Calu3 (cell line): Measurements from ENCODE around the gene CCDC92. TPM values are rescaled to one million over a fixed set of nuclear protein-coding genes. Genes with fewer than 3 reads are reported as not detected.

Experiments used
- Bru-seq: library from RNA; stranded (reverse); fragments of 400-500 nt; gene quantifications from one replicate; lab custom pipeline; 2021; lab: Mats Ljungman, UMichigan
- BruChase-seq, 2 experiments: library from RNA; stranded (reverse); fragments of 400-500 nt; gene quantifications; one replicate each; lab custom pipeline; 2021; lab: Mats Ljungman, UMichigan
- BruUV-seq: library from RNA; stranded (reverse); fragments of 400-500 nt; replicated peaks from 2 replicates; lab custom pipeline; 2021; lab: Mats Ljungman, UMichigan
- CTCF ChIA-PET: fragments of 300-600 bp; sonication (Branson Sonifier 250); formaldehyde crosslinking; loops from one replicate; lab custom pipeline; 2022; ENCODE audit warnings: antibody characterized with exemption; lab: Charles Lee
- DNase-seq: peaks from one replicate; pipeline ENCODE4 v3.0.0; 2022
- H3K27ac Mint-ChIP-seq: one replicate; pipeline ENCODE4 v1.8.0; 2022; ENCODE audit warnings: mixed read lengths; ENCODE audit not compliant: unreplicated experiment
- H3K27me3 Mint-ChIP-seq: one replicate; pipeline ENCODE4 v1.8.0; 2022; ENCODE audit warnings: mixed read lengths; ENCODE audit not compliant: unreplicated experiment
- H3K36me3 Mint-ChIP-seq: one replicate; pipeline ENCODE4 v1.8.0; 2022; ENCODE audit warnings: mild to moderate bottlenecking, moderate library complexity, mixed read lengths; ENCODE audit not compliant: insufficient read depth, unreplicated experiment
- H3K4me1 Mint-ChIP-seq: one replicate; pipeline ENCODE4 v1.8.0; 2022; ENCODE audit warnings: mild to moderate bottlenecking, low read depth, mixed read lengths; ENCODE audit not compliant: unreplicated experiment
- H3K4me3 Mint-ChIP-seq: one replicate; pipeline ENCODE4 v1.8.0; 2022; ENCODE audit warnings: mild to moderate bottlenecking, low read depth, moderate library complexity, mixed read lengths; ENCODE audit not compliant: unreplicated experiment
- H3K9me3 Mint-ChIP-seq: one replicate; pipeline ENCODE4 v1.8.0; 2022; ENCODE audit warnings: low read depth, mixed read lengths; ENCODE audit not compliant: unreplicated experiment
- intact Hi-C: fragments of 100-400 bp; cut with micrococcal nuclease; formaldehyde crosslinking; loops from one replicate; pipeline ENCODE4 v1.10.0; 2022; ENCODE audit not compliant: unreplicated experiment
- long read RNA-seq: library from polyadenylated mRNA; stranded (forward); transcript quantifications from one replicate; pipeline ENCODE4 v2.0.0, GENCODE V29; 2022
- total RNA-seq: library from RNA; stranded (reverse); gene quantifications from 2 replicates; pipeline ENCODE4 v1.2.3, GENCODE V29; 2022
- TF ChIP-seq, protein P1 (sequence below): fragments of 200-600 bp; IDR thresholded peaks from one replicate; pipeline ENCODE4 v1.8.0; 2022; ENCODE audit warnings: antibody characterized with exemption; ENCODE audit not compliant: unreplicated experiment

Gene CCDC92, protein sequence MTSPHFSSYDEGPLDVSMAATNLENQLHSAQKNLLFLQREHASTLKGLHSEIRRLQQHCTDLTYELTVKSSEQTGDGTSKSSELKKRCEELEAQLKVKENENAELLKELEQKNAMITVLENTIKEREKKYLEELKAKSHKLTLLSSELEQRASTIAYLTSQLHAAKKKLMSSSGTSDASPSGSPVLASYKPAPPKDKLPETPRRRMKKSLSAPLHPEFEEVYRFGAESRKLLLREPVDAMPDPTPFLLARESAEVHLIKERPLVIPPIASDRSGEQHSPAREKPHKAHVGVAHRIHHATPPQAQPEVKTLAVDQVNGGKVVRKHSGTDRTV
- total RNA-seq (31.8 and 35.0 TPM in 2 replicates), Bru-seq, nascent RNA (percentile 70 among the genes with signal in this experiment), BruChase-seq, experiment 1, labeled RNA remaining after a 6-hour chase (percentile 80 among the genes with signal in this experiment), BruChase-seq, experiment 2, labeled RNA remaining after a 2-hour chase (percentile 85 among the genes with signal in this experiment)
- long read RNA-seq, full-length matches to known transcripts = 35 of 50 reads
- long read RNA-seq, partial matches to known transcripts = 1 of 50 reads
- long read RNA-seq, other reads (novel, unspliced or antisense) = 14 of 50 reads

DNA sequence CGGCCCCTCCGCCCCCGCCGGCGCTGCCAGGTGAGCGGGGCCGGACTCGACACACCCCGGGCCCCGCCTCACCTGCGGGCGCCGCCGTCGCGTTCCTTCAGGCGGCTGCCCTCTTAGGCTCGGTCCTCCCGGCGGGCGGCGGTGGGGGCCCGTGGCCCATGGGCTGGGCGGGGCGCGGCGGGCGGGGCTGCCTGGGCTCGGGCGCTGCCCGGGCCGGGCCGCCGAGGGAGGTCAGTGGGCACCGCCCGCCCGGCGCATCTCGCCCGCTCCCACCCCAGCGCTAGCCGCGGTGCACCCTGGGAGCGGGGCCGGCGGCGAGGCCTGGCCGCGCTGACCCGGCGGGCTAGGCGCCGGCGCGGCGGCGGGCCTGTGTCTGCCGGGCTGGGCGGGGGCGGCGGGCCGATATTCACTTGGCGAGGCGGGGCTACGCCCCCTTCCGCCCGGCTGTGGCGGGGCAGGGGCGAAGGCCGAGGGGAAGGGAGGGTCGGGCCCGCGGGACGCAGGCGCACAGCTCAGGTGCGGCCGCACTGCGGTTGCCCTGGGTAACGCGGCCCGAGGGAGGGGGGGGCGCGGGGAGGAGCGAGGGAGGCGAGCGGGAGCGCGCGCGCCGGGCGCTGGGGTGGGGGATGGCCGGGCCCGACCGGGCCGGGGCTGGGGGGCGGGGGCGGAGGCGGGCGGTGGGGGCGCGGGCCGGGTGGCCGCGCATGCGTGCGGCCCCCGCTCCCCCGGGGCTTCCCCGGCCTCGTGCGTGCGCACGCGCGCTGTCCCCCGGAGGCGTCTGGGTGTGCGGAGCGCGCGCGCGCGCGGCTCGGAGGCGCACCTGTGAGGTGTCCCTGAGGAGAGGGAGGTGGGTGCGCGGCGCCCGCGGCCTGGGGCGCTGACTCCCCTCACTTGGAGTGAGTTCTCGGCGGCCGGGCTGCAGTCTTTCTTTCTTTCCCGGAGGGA lies at the start of gene CCDC92, which contains the start of gene ZNF664:
Gene CCDC92 (minus strand): TSS at position 375 of the 945 bp plus-strand sequence. CDS start 28,526 bp downstream, outside the sequence.
Gene ZNF664 (plus strand): TSS at position 759 of the 945 bp plus-strand sequence. CDS start 38,930 bp downstream, outside the sequence.
- Mint-ChIP-seq H3K4me1 (peaks cover 31% of the 10 kb centered on the region), H3K27me3 (no peaks in the 10 kb centered on the region), H3K36me3 (peaks cover 57% of the 10 kb centered on the region), H3K4me3 (peak within 1 kb of the TSS; percentile 80), H3K27ac (peak within 1 kb of the TSS; percentile 60), H3K9me3 (no peaks in the 10 kb centered on the region)
- peak; percentile 99 for DNase-seq
- no TSS peak for BruUV-seq
- CTCF ChIA-PET = interaction anchor here (0.6 to 1.5 kb wide), 2 partner anchors 18 to 702 kb away, joined by 4 to 6 read pairs; no protein-coding TSS in a partner anchor
- TF ChIP-seq, protein P1, sequence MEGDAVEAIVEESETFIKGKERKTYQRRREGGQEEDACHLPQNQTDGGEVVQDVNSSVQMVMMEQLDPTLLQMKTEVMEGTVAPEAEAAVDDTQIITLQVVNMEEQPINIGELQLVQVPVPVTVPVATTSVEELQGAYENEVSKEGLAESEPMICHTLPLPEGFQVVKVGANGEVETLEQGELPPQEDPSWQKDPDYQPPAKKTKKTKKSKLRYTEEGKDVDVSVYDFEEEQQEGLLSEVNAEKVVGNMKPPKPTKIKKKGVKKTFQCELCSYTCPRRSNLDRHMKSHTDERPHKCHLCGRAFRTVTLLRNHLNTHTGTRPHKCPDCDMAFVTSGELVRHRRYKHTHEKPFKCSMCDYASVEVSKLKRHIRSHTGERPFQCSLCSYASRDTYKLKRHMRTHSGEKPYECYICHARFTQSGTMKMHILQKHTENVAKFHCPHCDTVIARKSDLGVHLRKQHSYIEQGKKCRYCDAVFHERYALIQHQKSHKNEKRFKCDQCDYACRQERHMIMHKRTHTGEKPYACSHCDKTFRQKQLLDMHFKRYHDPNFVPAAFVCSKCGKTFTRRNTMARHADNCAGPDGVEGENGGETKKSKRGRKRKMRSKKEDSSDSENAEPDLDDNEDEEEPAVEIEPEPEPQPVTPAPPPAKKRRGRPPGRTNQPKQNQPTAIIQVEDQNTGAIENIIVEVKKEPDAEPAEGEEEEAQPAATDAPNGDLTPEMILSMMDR = no peak
- intact Hi-C loops = no loop called here

DNA sequence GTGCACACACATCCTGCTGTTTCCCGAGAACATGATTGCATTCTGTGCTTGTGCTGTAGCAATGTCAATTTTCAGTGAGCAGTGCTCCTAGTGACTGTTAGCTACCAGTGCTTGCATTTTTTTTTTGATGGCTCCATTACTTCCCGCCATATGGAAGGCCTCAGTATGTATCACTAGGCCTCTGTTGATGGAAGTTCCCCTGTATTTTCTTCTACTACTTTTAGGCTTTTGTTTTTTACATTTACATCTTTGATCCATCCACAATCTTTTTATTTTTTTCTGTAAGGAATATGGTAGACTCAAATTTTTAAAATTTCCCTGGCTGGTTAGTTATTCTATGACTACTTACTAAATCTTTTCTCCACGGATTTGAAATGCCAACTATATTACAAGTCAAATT lies 49.5 kb upstream of the CCDC92 start:
- CTCF ChIA-PET = no interaction called here
- Mint-ChIP-seq H3K36me3 (no peaks in the 10 kb centered on the region), H3K4me3 (no peak overlapping the region), H3K27ac (no peak overlapping the region), H3K27me3 (peaks cover 4% of the 10 kb centered on the region), H3K9me3 (no peaks in the 10 kb centered on the region), H3K4me1 (no peaks in the 10 kb centered on the region)
- DNase-seq = no peak
- intact Hi-C loops = no loop called here
- TF ChIP-seq, protein P1 = no peak
- no TSS peak for BruUV-seq

DNA sequence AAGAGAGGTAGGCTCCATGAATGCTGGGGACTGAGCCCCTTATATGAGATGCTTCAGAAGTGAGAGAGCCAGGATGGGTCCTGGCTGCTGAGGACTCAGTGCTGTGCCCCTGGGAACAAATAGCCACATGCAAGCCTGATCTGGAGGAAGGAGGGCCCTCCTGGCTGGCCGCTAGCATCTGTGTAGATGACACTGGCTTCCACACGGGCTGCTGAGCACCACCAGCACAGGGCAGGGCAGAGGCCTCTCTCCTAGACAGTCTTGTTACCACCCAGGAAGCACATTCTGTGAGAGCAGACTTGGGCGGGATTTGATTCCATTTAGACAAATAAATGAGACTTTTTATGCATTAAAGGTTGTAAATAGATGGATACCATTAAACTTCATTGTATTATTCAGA lies 48.4 kb upstream of the CCDC92 start:
- TF ChIP-seq, protein P1 = no peak
- no peak overlapping the region for H3K4me3 Mint-ChIP-seq
- H3K36me3 Mint-ChIP-seq = no peaks in the 10 kb centered on the region
- DNase-seq = no peak
- intact Hi-C loops = no loop called here
- H3K27ac Mint-ChIP-seq = no peak overlapping the region
- no peaks in the 10 kb centered on the region for H3K9me3 Mint-ChIP-seq
- no peaks in the 10 kb centered on the region for H3K4me1 Mint-ChIP-seq
- CTCF ChIA-PET = no interaction called here
- H3K27me3 Mint-ChIP-seq = no peaks in the 10 kb centered on the region
- no TSS peak for BruUV-seq

DNA sequence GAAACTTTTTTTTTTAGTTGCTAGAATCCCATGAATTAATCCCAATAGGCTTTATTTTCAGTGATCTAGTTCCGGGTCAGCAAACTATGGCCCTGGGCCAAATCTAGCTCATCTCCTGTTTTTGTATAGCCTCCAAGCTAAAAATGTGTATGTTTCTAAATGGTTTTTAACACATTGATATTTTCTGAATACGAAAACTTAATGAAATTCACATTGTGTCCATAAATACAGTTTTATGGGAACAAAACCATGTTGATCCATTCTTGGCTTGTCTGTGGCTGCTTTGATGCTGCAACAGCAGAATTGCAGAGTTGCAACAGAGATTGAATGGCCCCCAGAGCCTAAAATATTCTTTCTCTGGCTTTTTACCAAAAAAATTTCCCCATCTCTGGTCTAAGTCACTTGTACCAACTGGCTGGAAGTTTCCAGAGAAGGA lies 47.9 kb upstream of the CCDC92 start:
- CTCF ChIA-PET = interaction anchor here (1.0 kb wide), 1 partner anchor 12 kb away, joined by 3 read pairs; no protein-coding TSS in a partner anchor
- Mint-ChIP-seq H3K36me3 (no peaks in the 10 kb centered on the region), H3K4me1 (no peaks in the 10 kb centered on the region), H3K4me3 (no peak overlapping the region), H3K27me3 (no peaks in the 10 kb centered on the region), H3K9me3 (no peaks in the 10 kb centered on the region), H3K27ac (no peak overlapping the region)
- no peak for DNase-seq
- no TSS peak for BruUV-seq
- intact Hi-C loops = no loop called here
- TF ChIP-seq, protein P1 = no peak
